ENCODE results near the gene SREK1.

SREK1 gene

GRCh38 chr5:66179297-66180051, 35.4 kb downstream of the SREK1 start:
- no peaks in the 10 kb centered on the region for H3K9me3 ChIP-seq (ENCODE audit: severe bottlenecking)
- DNase-seq: no peak
- no peak for TF ChIP-seq CTCF (IDR thresholded peaks at IDR 0.05; ENCODE audit: low read depth, low read length)
- peaks cover 73% of the 10 kb centered on the region for H3K36me3 ChIP-seq
- no peaks in the 10 kb centered on the region for H3K27me3 ChIP-seq (ENCODE audit: insufficient read depth, low read depth, severe bottlenecking)
- no peak overlapping the region for H3K4me3 ChIP-seq (ENCODE audit: low read depth, low read length)
- H3K27ac ChIP-seq: no peak overlapping the region

GRCh38 chr5:66180282-66181155, 36.4 kb downstream of the SREK1 start:
- no peak for TF ChIP-seq CTCF (IDR thresholded peaks at IDR 0.05; ENCODE audit: low read depth, low read length)

GRCh38 chr5:66186108-66186507, 42.0 kb downstream of the SREK1 start:
- no peaks in the 10 kb centered on the region for H3K27me3 ChIP-seq (ENCODE audit: insufficient read depth, low read depth, severe bottlenecking)

More at GRCh38 chr5:66180282-66181155, 36.4 kb downstream of the SREK1 start:
- H3K4me3 ChIP-seq (ENCODE audit: low read depth, low read length): no peak overlapping the region
- no peaks in the 10 kb centered on the region for H3K27me3 ChIP-seq (ENCODE audit: insufficient read depth, low read depth, severe bottlenecking)
- H3K9me3 ChIP-seq (ENCODE audit: severe bottlenecking): no peaks in the 10 kb centered on the region
- peaks cover 63% of the 10 kb centered on the region for H3K36me3 ChIP-seq
- no peak overlapping the region for H3K27ac ChIP-seq
- DNase-seq: no peak

GRCh38 chr5:66193419-66193818, 49.3 kb downstream of the SREK1 start:
- H3K27me3 ChIP-seq (ENCODE audit: insufficient read depth, low read depth, severe bottlenecking): no peaks in the 10 kb centered on the region
- H3K36me3 ChIP-seq: no peaks in the 10 kb centered on the region
- H3K4me3 ChIP-seq (ENCODE audit: low read depth, low read length): no peak overlapping the region
- DNase-seq: no peak
- no peaks in the 10 kb centered on the region for H3K9me3 ChIP-seq (ENCODE audit: severe bottlenecking)
- TF ChIP-seq CTCF (IDR thresholded peaks at IDR 0.05; ENCODE audit: low read depth, low read length): no peak
- no peak overlapping the region for H3K27ac ChIP-seq

More at GRCh38 chr5:66186108-66186507, 42.0 kb downstream of the SREK1 start:
- DNase-seq: no peak
- H3K4me3 ChIP-seq (ENCODE audit: low read depth, low read length): no peak overlapping the region
- H3K36me3 ChIP-seq: peaks cover 11% of the 10 kb centered on the region
- H3K27ac ChIP-seq: no peak overlapping the region
- no peaks in the 10 kb centered on the region for H3K9me3 ChIP-seq (ENCODE audit: severe bottlenecking)
- TF ChIP-seq CTCF (IDR thresholded peaks at IDR 0.05; ENCODE audit: low read depth, low read length): no peak

- H3K4me3 ChIP-seq (ENCODE audit: low read depth, low read length): no peak overlapping the region
- H3K36me3 ChIP-seq: no peaks in the 10 kb centered on the region
- no peak overlapping the region for H3K27ac ChIP-seq
- DNase-seq: no peak
- no peaks in the 10 kb centered on the region for H3K9me3 ChIP-seq (ENCODE audit: severe bottlenecking)
- TF ChIP-seq CTCF (IDR thresholded peaks at IDR 0.05; ENCODE audit: low read depth, low read length): no peak
- H3K27me3 ChIP-seq (ENCODE audit: insufficient read depth, low read depth, severe bottlenecking): no peaks in the 10 kb centered on the region
Observed at GRCh38 chr5:66197764-66198405, 53.8 kb downstream of the SREK1 start.
